MM.1S (cell line): Measurements from ENCODE around the gene LAMTOR5.

Experiments
- CTCF ChIP-seq: fragments of 300-600 bp; sonication (generic); IDR thresholded peaks from 2 replicates; pipeline ENCODE4 v1.5.1; 2016; ENCODE audit warnings: antibody characterized with exemption, low read length, mixed read lengths
- EZH2 ChIP-seq: fragments of 300-600 bp; sonication (generic); optimal IDR thresholded peaks from 2 replicates; pipeline ENCODE3; 2017; ENCODE audit warnings: low read depth, mild to moderate bottlenecking, antibody characterized with exemption, low read length, mixed read lengths
- EZH2phosphoT487 ChIP-seq: fragments of 300-600 bp; sonication (generic); IDR thresholded peaks from 2 replicates; pipeline ENCODE4 v1.6.1; 2018; ENCODE audit warnings: antibody characterized with exemption, low read length

DNA sequence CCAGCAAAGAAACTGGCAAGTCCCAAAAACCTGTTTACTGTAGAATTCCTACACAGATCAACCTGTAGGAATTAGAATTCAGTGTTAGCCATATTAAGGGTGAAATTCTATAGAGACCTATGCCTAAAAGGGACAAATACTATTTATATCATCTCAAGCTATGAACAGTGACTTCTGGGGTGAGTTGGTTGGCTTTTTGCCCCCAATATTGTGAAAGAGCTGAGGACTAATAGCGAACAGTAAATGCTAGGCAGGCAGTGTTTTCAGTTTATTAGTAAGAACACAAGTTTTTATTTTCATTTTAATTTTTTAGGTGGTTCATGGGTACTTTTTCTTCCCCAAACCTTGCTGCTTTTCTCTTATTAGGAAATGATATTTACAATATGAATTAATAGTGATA lies 32.0 kb downstream of the LAMTOR5 start:
- TF ChIP-seq CTCF, result no peak
- TF ChIP-seq EZH2, result no peak
- TF ChIP-seq EZH2phosphoT487, result no peak
